Liver (tissue), 9 donors: ENCODE results near the gene RGMA. TPM values are rescaled to one million over a fixed set of nuclear protein-coding genes. Genes with fewer than 3 reads are reported as not detected.
"Not testable (repeated sequence)": the region's sequence is repeated elsewhere in the genome, so short reads cannot be mapped to it uniquely, and the experiment has no call there.

Source experiments
- DNase-seq: peaks from one replicate; pipeline ENCODE4 v3.0.0-alpha.2; 2017; ENCODE audit warnings: low spot score
- H3K27ac ChIP-seq, 2 donors: one replicate each; pipeline ENCODE4 v1.7.0; 2013; ENCODE audit warnings: inconsistent platforms in 2 of 2, low read length in 2 of 2, control low read depth in 1 of 2, low read depth in 1 of 2, mild to moderate bottlenecking in 1 of 2
- H3K27me3 ChIP-seq, 4 donors: one replicate each; pipeline versions ENCODE4 v1.6.1 to v1.7.0; 2013; ENCODE audit warnings: low read length in 3 of 4, inconsistent platforms in 1 of 4, mild to moderate bottlenecking in 1 of 4, moderate library complexity in 1 of 4; ENCODE audit not compliant: control insufficient read depth in 4 of 4, insufficient read depth in 4 of 4
- H3K36me3 ChIP-seq, 4 donors: one replicate each; pipeline versions ENCODE4 v1.6.1 to v1.7.0; 2013; ENCODE audit warnings: low read length in 3 of 4, mild to moderate bottlenecking in 3 of 4, low read depth in 1 of 4, moderate library complexity in 1 of 4; ENCODE audit not compliant: control insufficient read depth in 4 of 4, insufficient read depth in 3 of 4
- H3K4me1 ChIP-seq, 4 donors: one replicate each; pipeline versions ENCODE4 v1.6.1 to v1.7.0; 2013; ENCODE audit warnings: low read length in 3 of 4, mild to moderate bottlenecking in 3 of 4, moderate library complexity in 1 of 4; ENCODE audit not compliant: control insufficient read depth in 4 of 4, insufficient read depth in 4 of 4
- H3K4me3 ChIP-seq, 3 donors: one replicate each; pipeline versions ENCODE4 v1.6.1 to v1.7.0; 2013; ENCODE audit warnings: low read length in 3 of 3, control low read depth in 1 of 3, low read depth in 1 of 3, mild to moderate bottlenecking in 1 of 3
- H3K9ac ChIP-seq, 2 donors: one replicate each; pipeline ENCODE4 v1.7.0; 2013; ENCODE audit warnings: low read length in 2 of 2, mild to moderate bottlenecking in 2 of 2, moderate library complexity in 2 of 2, control low read depth in 1 of 2, low read depth in 1 of 2
- H3K9me3 ChIP-seq, 4 donors: one replicate each; pipeline versions ENCODE4 v1.6.1 to v1.7.0; 2013; ENCODE audit warnings: low read length in 3 of 4; ENCODE audit not compliant: control insufficient read depth in 4 of 4
- EGR1 ChIP-seq, 2 donors: IDR thresholded peaks; 2 replicates each; pipeline ENCODE4 v1.6.1; 2016 to 2018; ENCODE audit warnings: antibody characterized with exemption in 2 of 2, low read depth in 2 of 2
- FOXA1 ChIP-seq: IDR thresholded peaks from 2 replicates; pipeline ENCODE4 v1.6.1; 2016; ENCODE audit warnings: antibody characterized with exemption
- FOXA2 ChIP-seq: IDR thresholded peaks from 2 replicates; pipeline ENCODE4 v1.6.1; 2016; ENCODE audit warnings: antibody characterized with exemption
- GABPA ChIP-seq, 2 donors: IDR thresholded peaks in 1 of 2; conservative IDR thresholded peaks in 1 of 2; 2 replicates each; pipeline ENCODE4 v1.6.1; 2016; ENCODE audit warnings: antibody characterized with exemption in 2 of 2, mild to moderate bottlenecking in 1 of 2, moderate library complexity in 1 of 2
- HNF4A ChIP-seq, 2 donors: conservative IDR thresholded peaks; 2 replicates each; pipeline ENCODE4 v1.6.1; 2016; ENCODE audit warnings: antibody characterized with exemption in 2 of 2, mild to moderate bottlenecking in 2 of 2
- HNF4G ChIP-seq: IDR thresholded peaks from 2 replicates; pipeline ENCODE4 v1.6.1; 2016; ENCODE audit warnings: antibody characterized with exemption
- NR2F2 ChIP-seq: IDR thresholded peaks from 2 replicates; pipeline ENCODE4 v1.6.1; 2016; ENCODE audit warnings: antibody characterized with exemption
- RAD21 ChIP-seq, 2 donors: IDR thresholded peaks; 2 replicates each; pipeline ENCODE4 v1.6.1; 2016; ENCODE audit warnings: antibody characterized with exemption in 2 of 2, mild to moderate bottlenecking in 2 of 2
- RXRA ChIP-seq, 2 donors: IDR thresholded peaks; 2 replicates each; pipeline ENCODE4 v1.6.1; 2017 to 2018; ENCODE audit warnings: antibody characterized with exemption in 2 of 2, mild to moderate bottlenecking in 1 of 2
- SP1 ChIP-seq: IDR thresholded peaks from 2 replicates; pipeline ENCODE4 v1.6.1; 2018; ENCODE audit warnings: antibody characterized with exemption, mild to moderate bottlenecking
- TAF1 ChIP-seq: conservative IDR thresholded peaks from 2 replicates; pipeline ENCODE4 v1.6.1; 2016; ENCODE audit warnings: antibody characterized with exemption, mild to moderate bottlenecking
- WGBS: extraction: QIAGEN DNeasy Blood & Tissue Kit; methylation state at CpG from one replicate; pipeline ENCODE4 v1.1.7; 2013; 5-methylcytosine and 5-hydroxymethylcytosine counted together
- polyA plus RNA-seq, 2 donors: library from polyadenylated mRNA; stranded (reverse) in 1 of 2; unstranded in 1 of 2; fragments of 200-250 nt in 1 of 2; fragments of >200 nt in 1 of 2; fragmentation: Nextera tagmentation in 1 of 2; extraction: Ambion mirVana in 1 of 2; gene quantifications; one replicate each; pipeline versions ENCODE4 v1.2.1 to v1.2.3, GENCODE V29; 2013 to 2015
- total RNA-seq, 2 donors: library from RNA; depleted of rRNA; stranded (reverse); fragments of >200 nt; gene quantifications; one replicate each; pipeline ENCODE4 v1.2.3, GENCODE V29; 2014
- TF ChIP-seq, protein P1 (sequence below): fragments of 150-350 bp; IDR thresholded peaks from 2 replicates; pipeline ENCODE4 v1.5.1; 2017; ENCODE audit warnings: improper control_type of control experiment, low read depth, low read length; ENCODE audit not compliant: missing input control
- TF ChIP-seq, protein P2 (sequence below): IDR thresholded peaks from 2 replicates; pipeline ENCODE4 v1.6.1; 2016; ENCODE audit warnings: antibody characterized with exemption
- TF ChIP-seq, protein P3 (sequence below): IDR thresholded peaks from 2 replicates; pipeline ENCODE4 v1.6.1; 2016; ENCODE audit warnings: antibody characterized with exemption
- TF ChIP-seq, protein P4 (sequence below): IDR thresholded peaks from 2 replicates; pipeline ENCODE4 v1.6.1; 2016; ENCODE audit warnings: antibody characterized with exemption
- donor health status: healthy.
- donor health status: healthy.
- donor health status: healthy.
- donor health status: healthy.
- donor health status: healthy.

The RGMA gene
- total and polyA plus RNA-seq, 4 donors, result 0.15 to 0.33 (median 0.18) TPM; not detected in 1

DNA sequence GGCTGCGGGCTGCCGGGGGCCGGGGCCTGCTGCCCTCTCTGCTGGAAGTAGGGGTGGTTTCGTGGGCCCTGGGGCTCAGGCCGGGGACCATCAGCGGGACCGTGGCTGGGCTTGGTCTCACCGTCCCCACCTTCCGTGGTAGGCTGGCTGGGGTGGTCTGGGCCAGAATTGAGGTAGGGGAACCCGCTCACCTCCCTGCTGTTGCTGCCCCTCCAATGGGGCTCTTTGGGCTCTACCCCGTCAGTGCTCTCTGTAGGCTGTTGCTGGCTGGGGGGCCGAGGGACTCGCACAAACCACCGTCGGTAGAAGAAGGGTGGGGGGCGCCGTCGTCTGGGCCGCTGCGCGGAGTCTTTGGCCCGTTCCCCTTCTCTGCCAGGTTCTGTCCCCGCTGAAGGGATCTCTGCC, 23.4 kb downstream of the RGMA start:
- H3K9me3 ChIP-seq, result no peaks in the 10 kb centered on the region
- DNase-seq, result no peak
- H3K27ac ChIP-seq, result no peak overlapping the region
- H3K27me3 ChIP-seq, result peaks cover 0 to 5% (median 2%) of the 10 kb centered on the region in 4 donors
- no peak overlapping the region for H3K4me3 ChIP-seq
- peaks cover 0 to 3% (median 1%) of the 10 kb centered on the region in 4 donors for H3K4me1 ChIP-seq
- no peak for TF ChIP-seq NR2F2
- no peak for TF ChIP-seq FOXA2
- WGBS, result 93% methylated on average over 23 of the region's 23 CpGs
- H3K36me3 ChIP-seq, result no peaks in the 10 kb centered on the region
- no peak overlapping the region for H3K9ac ChIP-seq

DNA sequence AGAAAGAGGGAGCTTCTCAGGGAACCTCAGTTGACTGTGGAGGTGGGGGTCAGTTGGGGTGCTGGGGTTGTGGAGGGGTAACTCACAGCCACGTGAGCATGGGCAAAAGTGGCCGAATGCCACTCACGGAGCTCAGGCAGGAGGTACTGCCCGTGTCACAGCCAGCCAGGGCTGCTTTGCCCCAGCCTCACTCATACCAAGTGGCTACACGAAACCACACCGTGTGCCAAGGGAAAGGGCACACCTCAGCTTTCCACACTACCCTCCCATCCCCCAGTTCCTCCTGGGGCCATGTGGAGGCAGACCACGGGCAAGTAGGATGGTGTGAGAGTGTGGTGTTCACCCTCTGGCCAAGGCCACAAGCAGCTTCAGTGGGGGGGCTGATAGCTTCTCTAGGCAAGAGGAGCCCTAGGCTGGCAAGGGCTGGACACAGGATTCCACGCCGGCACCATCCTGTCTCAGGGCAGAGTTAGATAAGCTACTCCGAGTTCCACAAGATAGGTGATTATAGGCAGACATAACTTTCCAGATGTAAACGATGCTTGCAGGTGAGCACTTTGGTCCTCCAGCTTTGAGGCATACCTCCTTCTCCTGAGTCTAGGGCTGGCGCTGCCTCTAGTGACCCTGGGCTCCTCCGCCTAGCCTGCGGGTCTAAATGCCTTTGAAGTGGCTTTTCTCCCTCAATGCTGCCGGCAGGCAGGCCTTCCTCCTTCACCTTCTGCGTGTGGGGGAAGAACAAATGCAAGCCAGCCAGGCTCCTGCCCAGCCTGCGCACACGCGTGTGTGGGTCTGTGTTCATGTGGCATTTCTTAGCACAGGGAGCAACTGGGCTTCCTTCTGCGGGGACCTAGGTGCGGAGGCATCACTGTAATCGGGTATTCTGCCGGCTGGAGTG, 25.0 kb downstream of the RGMA start:
- no peak overlapping the region for H3K9ac ChIP-seq
- no peak for TF ChIP-seq RAD21 (IDR thresholded peaks at IDR 0.05)
- TF ChIP-seq EGR1 (IDR thresholded peaks at IDR 0.05; ENCODE audit: low read depth in 2 of 2), result no peak
- no peak for TF ChIP-seq FOXA2
- TF ChIP-seq, protein P1, sequence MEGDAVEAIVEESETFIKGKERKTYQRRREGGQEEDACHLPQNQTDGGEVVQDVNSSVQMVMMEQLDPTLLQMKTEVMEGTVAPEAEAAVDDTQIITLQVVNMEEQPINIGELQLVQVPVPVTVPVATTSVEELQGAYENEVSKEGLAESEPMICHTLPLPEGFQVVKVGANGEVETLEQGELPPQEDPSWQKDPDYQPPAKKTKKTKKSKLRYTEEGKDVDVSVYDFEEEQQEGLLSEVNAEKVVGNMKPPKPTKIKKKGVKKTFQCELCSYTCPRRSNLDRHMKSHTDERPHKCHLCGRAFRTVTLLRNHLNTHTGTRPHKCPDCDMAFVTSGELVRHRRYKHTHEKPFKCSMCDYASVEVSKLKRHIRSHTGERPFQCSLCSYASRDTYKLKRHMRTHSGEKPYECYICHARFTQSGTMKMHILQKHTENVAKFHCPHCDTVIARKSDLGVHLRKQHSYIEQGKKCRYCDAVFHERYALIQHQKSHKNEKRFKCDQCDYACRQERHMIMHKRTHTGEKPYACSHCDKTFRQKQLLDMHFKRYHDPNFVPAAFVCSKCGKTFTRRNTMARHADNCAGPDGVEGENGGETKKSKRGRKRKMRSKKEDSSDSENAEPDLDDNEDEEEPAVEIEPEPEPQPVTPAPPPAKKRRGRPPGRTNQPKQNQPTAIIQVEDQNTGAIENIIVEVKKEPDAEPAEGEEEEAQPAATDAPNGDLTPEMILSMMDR, result no peak
- TF ChIP-seq RXRA (IDR thresholded peaks at IDR 0.05), result no peak
- TF ChIP-seq GABPA (IDR thresholded peaks at IDR 0.05 in 1 of 2, conservative IDR thresholded peaks at IDR 0.05 in 1 of 2), result no peak
- TF ChIP-seq NR2F2, result no peak
- no peak for TF ChIP-seq HNF4A (conservative IDR thresholded peaks at IDR 0.05)
- no peak for TF ChIP-seq SP1
- TF ChIP-seq, protein P2, sequence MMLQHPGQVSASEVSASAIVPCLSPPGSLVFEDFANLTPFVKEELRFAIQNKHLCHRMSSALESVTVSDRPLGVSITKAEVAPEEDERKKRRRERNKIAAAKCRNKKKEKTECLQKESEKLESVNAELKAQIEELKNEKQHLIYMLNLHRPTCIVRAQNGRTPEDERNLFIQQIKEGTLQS, result no peak
- TF ChIP-seq HNF4G, result no peak
- H3K36me3 ChIP-seq, result no peaks in the 10 kb centered on the region
- WGBS, result 70% methylated on average over 23 of the region's 23 CpGs
- peaks cover 0 to 3% (median 1%) of the 10 kb centered on the region in 4 donors for H3K4me1 ChIP-seq
- no peak overlapping the region for H3K4me3 ChIP-seq
- DNase-seq, result no peak
- no peaks in the 10 kb centered on the region for H3K9me3 ChIP-seq
- H3K27me3 ChIP-seq, result peaks cover 0 to 5% (median 0%) of the 10 kb centered on the region in 4 donors
- no peak overlapping the region for H3K27ac ChIP-seq

DNA sequence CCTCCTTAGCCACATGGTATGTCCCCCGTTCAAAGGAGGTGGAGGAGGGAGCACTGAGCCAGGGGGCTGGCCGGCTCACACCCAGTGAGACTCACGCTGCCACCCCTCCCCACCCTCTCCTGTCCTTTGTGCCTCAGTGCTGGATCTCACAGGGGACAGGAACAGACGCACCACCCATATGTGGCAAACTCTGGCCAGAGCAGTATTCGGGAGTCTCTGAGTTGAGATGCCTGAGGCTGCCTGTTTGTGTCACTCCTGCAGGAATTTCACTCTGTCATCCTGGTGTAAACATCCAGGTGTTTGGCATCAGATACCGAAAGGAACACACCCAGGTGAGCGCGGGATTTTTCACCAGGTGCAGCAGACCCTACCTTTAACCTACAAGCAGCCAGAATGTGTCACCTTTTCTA, 25.7 kb downstream of the RGMA start:
- Histone ChIP-seq H3K4me3 (no peak overlapping the region), H3K27me3 (peaks cover 0 to 5% (median 0%) of the 10 kb centered on the region in 4 donors), H3K4me1 (peaks cover 0 to 3% (median 1%) of the 10 kb centered on the region in 4 donors), H3K27ac (no peak overlapping the region), H3K9ac (no peak overlapping the region), H3K9me3 (no peaks in the 10 kb centered on the region), H3K36me3 (no peaks in the 10 kb centered on the region)
- WGBS, result 30% methylated on average over 8 of the region's 8 CpGs
- TF ChIP-seq, protein P3, sequence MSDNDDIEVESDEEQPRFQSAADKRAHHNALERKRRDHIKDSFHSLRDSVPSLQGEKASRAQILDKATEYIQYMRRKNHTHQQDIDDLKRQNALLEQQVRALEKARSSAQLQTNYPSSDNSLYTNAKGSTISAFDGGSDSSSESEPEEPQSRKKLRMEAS, result no peak
- TF ChIP-seq HNF4G, result no peak
- TF ChIP-seq, protein P4, sequence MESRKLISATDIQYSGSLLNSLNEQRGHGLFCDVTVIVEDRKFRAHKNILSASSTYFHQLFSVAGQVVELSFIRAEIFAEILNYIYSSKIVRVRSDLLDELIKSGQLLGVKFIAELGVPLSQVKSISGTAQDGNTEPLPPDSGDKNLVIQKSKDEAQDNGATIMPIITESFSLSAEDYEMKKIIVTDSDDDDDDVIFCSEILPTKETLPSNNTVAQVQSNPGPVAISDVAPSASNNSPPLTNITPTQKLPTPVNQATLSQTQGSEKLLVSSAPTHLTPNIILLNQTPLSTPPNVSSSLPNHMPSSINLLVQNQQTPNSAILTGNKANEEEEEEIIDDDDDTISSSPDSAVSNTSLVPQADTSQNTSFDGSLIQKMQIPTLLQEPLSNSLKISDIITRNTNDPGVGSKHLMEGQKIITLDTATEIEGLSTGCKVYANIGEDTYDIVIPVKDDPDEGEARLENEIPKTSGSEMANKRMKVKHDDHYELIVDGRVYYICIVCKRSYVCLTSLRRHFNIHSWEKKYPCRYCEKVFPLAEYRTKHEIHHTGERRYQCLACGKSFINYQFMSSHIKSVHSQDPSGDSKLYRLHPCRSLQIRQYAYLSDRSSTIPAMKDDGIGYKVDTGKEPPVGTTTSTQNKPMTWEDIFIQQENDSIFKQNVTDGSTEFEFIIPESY, result no peak
- no peak for TF ChIP-seq FOXA2
- TF ChIP-seq SP1, result no peak
- no peak for TF ChIP-seq FOXA1
- TF ChIP-seq TAF1, result no peak
- TF ChIP-seq, protein P1, result no peak
- no peak for DNase-seq

DNA sequence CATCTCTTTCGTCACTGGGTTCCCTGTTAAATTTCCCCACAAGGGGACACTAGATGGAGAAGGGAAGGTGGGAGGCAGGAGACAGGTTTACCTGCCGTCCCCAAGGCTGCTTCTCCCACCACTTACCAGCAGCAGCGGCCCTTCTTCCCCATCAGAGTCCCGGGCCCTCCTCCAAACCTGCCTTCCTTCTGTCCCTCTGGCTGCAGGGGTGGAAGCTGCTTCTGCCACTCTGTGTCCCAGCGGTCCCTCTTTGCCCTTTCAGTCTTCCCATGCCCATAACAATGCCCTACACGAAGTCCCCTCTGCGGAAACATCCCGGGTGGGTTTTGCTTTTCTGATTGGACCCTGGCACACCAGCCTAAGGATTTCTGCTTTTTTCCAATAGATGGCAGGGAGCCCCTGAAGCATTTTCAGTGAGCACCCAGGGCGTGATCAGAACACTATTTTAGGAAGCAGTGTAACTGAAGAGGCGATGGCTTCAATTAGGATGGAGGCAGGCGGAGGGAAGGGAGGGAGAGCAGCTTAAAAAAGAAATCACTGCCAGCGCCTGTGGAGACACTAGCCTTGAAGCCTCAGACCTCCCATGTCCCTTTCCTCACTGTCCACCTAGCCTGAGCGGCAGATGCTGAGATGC, 26.3 kb downstream of the RGMA start:
- DNase-seq, H3K4me3 ChIP-seq, H3K36me3 ChIP-seq, H3K4me1 ChIP-seq, H3K9ac ChIP-seq, H3K27ac ChIP-seq, H3K27me3 ChIP-seq, H3K9me3 ChIP-seq: not testable (repeated sequence)
- 56% methylated on average over 11 of the region's 13 CpGs for WGBS
